GM19468 (cell line): ENCODE measurements around the gene ANKRD61.
"Not testable (repeated sequence)": the region's sequence is repeated elsewhere in the genome, so short reads cannot be mapped to it uniquely, and the experiment has no call there.

ENCODE experiments used
- ATAC-seq: cut with Tn5 transposase; IDR thresholded peaks from one replicate; pipeline ENCODE4 v1.9.1; 2021; ENCODE audit warnings: mild to moderate bottlenecking, moderate library complexity, moderate number of reproducible peaks; ENCODE audit not compliant: unreplicated experiment; ENCODE audit errors: extremely low read depth

Gene ANKRD61

GRCh38 chr7:6030988-6031387 lies at the start of gene ANKRD61:
Gene ANKRD61, plus strand, starts transcription at chr7:6031376. Its CDS starts 0 bp downstream, at chr7:6031376.
- no peak for ATAC-seq

- not testable (repeated sequence) for ATAC-seq
These were observed 44.1 kb upstream of the ANKRD61 start for GRCh38 chr7:5987061-5987460.

- ATAC-seq = no peak
These were observed 33.9 kb upstream of the ANKRD61 start for GRCh38 chr7:5997210-5997808.

- ATAC-seq = no peak
These were observed 23.8 kb upstream of the ANKRD61 start for GRCh38 chr7:6007386-6007785.

GRCh38 chr7:6007835-6008590 lies 23.2 kb upstream of the ANKRD61 start:
- ATAC-seq = not testable (repeated sequence)

GRCh38 chr7:6008668-6009611 lies 22.2 kb upstream of the ANKRD61 start, which contains the start of the genes AIMP2 and PMS2:
Gene AIMP2, plus strand, starts transcription at chr7:6009272. Its CDS starts 92 bp downstream, at chr7:6009364.
Gene PMS2, minus strand, starts transcription at chr7:6009049. Its CDS starts 30 bp downstream, at chr7:6009019.
- ATAC-seq = peak; percentile 77

GRCh38 chr7:6010370-6010769 lies 20.8 kb upstream of the ANKRD61 start:
- not testable (repeated sequence) for ATAC-seq

GRCh38 chr7:6011541-6011940 lies 19.6 kb upstream of the ANKRD61 start:
- ATAC-seq = no peak

- ATAC-seq = no peak
These were observed 18.6 kb upstream of the ANKRD61 start for GRCh38 chr7:6012355-6013104.

GRCh38 chr7:6015917-6016652 lies 15.1 kb upstream of the ANKRD61 start:
- ATAC-seq = no peak

GRCh38 chr7:6016653-6016966 lies 14.6 kb upstream of the ANKRD61 start:
- ATAC-seq = no peak

GRCh38 chr7:6020371-6021286 lies 10.5 kb upstream of the ANKRD61 start:
- no peak for ATAC-seq

GRCh38 chr7:6022707-6023106 lies 8.5 kb upstream of the ANKRD61 start:
- ATAC-seq = no peak

- no peak for ATAC-seq
These were observed 7.2 kb upstream of the ANKRD61 start for GRCh38 chr7:6023974-6024435.

GRCh38 chr7:6026011-6026819 lies 5.0 kb upstream of the ANKRD61 start:
- ATAC-seq = peak; percentile 49

- ATAC-seq = no peak
These were observed 4.3 kb upstream of the ANKRD61 start for GRCh38 chr7:6026820-6027311.

GRCh38 chr7:6027806-6028365 lies 3.3 kb upstream of the ANKRD61 start:
- no peak for ATAC-seq
